PFSK-1 (cell line): ENCODE results near the gene MYH14.

ENCODE experiments used
- FOXP2 ChIP-seq: optimal IDR thresholded peaks from 2 replicates; pipeline ENCODE3; 2011; ENCODE audit warnings: borderline replicate concordance, control low read depth, inconsistent platforms; ENCODE audit not compliant: insufficient read depth; ENCODE audit errors: extremely low read length, extremely low read depth
- POLR2AphosphoS5 ChIP-seq: IDR thresholded peaks from 2 replicates; pipeline ENCODE4 v1.6.1; 2012; ENCODE audit warnings: low read depth, mild to moderate bottlenecking, control low read depth, low read length, moderate library complexity
- REST ChIP-seq, 2 experiments: IDR thresholded peaks; 2 replicates each; pipeline versions ENCODE4 v1.6.1 to v1.8.0; 2011 to 2012; ENCODE audit warnings: low read depth in 2 of 2, low read length in 2 of 2, control low read depth in 1 of 2, inconsistent platforms in 1 of 2, mild to moderate bottlenecking in 1 of 2, moderate library complexity in 1 of 2; ENCODE audit not compliant: insufficient read depth in 1 of 2
- SIN3A ChIP-seq: IDR thresholded peaks from 2 replicates; pipeline ENCODE4 v1.6.1; 2012; ENCODE audit warnings: mild to moderate bottlenecking, low read length, moderate library complexity, borderline replicate concordance; ENCODE audit not compliant: insufficient read depth
- TAF1 ChIP-seq: IDR thresholded peaks from 2 replicates; pipeline ENCODE4 v1.6.1; 2012; ENCODE audit warnings: low read length, control low read depth, borderline replicate concordance; ENCODE audit not compliant: insufficient read depth

Gene MYH14

GRCh38 chr19:50276370-50277063 is 73.1 kb downstream of the MYH14 start:
- TF ChIP-seq FOXP2 (no peak), REST (IDR thresholded peaks at IDR 0.05; ENCODE audit: insufficient read depth in 1 of 2, low read depth in 2 of 2, low read length in 2 of 2) (no peak), SIN3A (no peak), TAF1 (no peak), POLR2AphosphoS5 (no peak)

- TF ChIP-seq REST (IDR thresholded peaks at IDR 0.05; ENCODE audit: insufficient read depth in 1 of 2, low read depth in 2 of 2, low read length in 2 of 2) (no peak), FOXP2 (no peak), POLR2AphosphoS5 (no peak), TAF1 (no peak)
Measured at GRCh38 chr19:50277966-50278580, 74.7 kb downstream of the MYH14 start.

GRCh38 chr19:50280074-50280473 is 76.7 kb downstream of the MYH14 start:
- no peak for TF ChIP-seq FOXP2

- TF ChIP-seq POLR2AphosphoS5 = no peak
- no peak for TF ChIP-seq FOXP2
- no peak for TF ChIP-seq REST (IDR thresholded peaks at IDR 0.05; ENCODE audit: insufficient read depth in 1 of 2, low read depth in 2 of 2, low read length in 2 of 2)
- TF ChIP-seq TAF1 = no peak
- no peak for TF ChIP-seq SIN3A
Measured at GRCh38 chr19:50280983-50281382, 77.6 kb downstream of the MYH14 start.

GRCh38 chr19:50281491-50281890 is 78.1 kb downstream of the MYH14 start:
- no peak for TF ChIP-seq SIN3A
- no peak for TF ChIP-seq REST (IDR thresholded peaks at IDR 0.05; ENCODE audit: insufficient read depth in 1 of 2, low read depth in 2 of 2, low read length in 2 of 2)
- TF ChIP-seq FOXP2 = no peak
- TF ChIP-seq POLR2AphosphoS5 = no peak
- no peak for TF ChIP-seq TAF1
